B cell (primary cell): ENCODE measurements around the gene UCMA. TPM values are rescaled to one million over a fixed set of nuclear protein-coding genes. Genes with fewer than 3 reads are reported as not detected.
"Not testable (repeated sequence)": the region's sequence is repeated elsewhere in the genome, so short reads cannot be mapped to it uniquely, and the experiment has no call there.

ENCODE experiments used
- ATAC-seq: fragments of 200-7000 bp; cut with Tn5 transposase; one replicate; pipeline ENCODE4 v1.10.0; 2021; ENCODE audit warnings: low read depth, mild to moderate bottlenecking, moderate number of reproducible peaks, moderate library complexity
- CTCF ChIA-PET: fragments of 350-600 bp; sonication (Branson Sonifier 250); formaldehyde crosslinking; loops from one replicate; lab custom pipeline; 2021; ENCODE audit warnings: antibody characterized with exemption, inconsistent platforms; lab: Charles Lee
- POLR2A ChIA-PET: fragments of 350-600 bp; sonication (Branson Sonifier 250); formaldehyde crosslinking; loops from one replicate; lab custom pipeline; 2021; ENCODE audit warnings: antibody characterized with exemption; lab: Charles Lee
- DNase-seq: peaks from one replicate; pipeline ENCODE4 v3.0.0; 2013
- H2AFZ ChIP-seq: 2 replicates; pipeline ENCODE4 v1.6.1; 2012; ENCODE audit warnings: mild to moderate bottlenecking, low read depth, low read length; ENCODE audit not compliant: insufficient read depth, poor library complexity, severe bottlenecking
- H3K27ac ChIP-seq, 2 donors: 1 replicate in 1 of 2; 2 replicates in 1 of 2; pipeline ENCODE4 v1.5.1; 2012 to 2013; ENCODE audit warnings: low read length in 2 of 2, mild to moderate bottlenecking in 2 of 2, moderate library complexity in 1 of 2
- H3K27me3 ChIP-seq, 4 experiments: fragments of 200-600 bp in 1 of 4; sonication (generic) in 1 of 4; replicated peaks in 1 of 4; 1 replicate in 2 of 4; 2 replicates in 2 of 4; pipeline versions ENCODE4 v1.6.1 to v1.7.0; 2013 to 2016; ENCODE audit warnings: low read length in 3 of 4, mild to moderate bottlenecking in 2 of 4, mixed read lengths in 1 of 4, moderate library complexity in 1 of 4; ENCODE audit not compliant: insufficient read depth in 4 of 4, control insufficient read depth in 3 of 4; ENCODE audit errors: control extremely low read depth in 1 of 4
- H3K36me3 ChIP-seq, 2 experiments: replicated peaks in 1 of 2; 1 replicate in 1 of 2; 2 replicates in 1 of 2; pipeline versions ENCODE4 v1.6.1 to v1.7.1; 2013; ENCODE audit warnings: low read length in 1 of 2; ENCODE audit not compliant: insufficient read depth in 2 of 2, control insufficient read depth in 1 of 2; ENCODE audit errors: control extremely low read depth in 1 of 2, extremely low read depth in 1 of 2
- H3K4me1 ChIP-seq, 2 donors: fragments of 200-600 bp in 1 of 2; sonication (generic) in 1 of 2; 1 replicate in 1 of 2; 2 replicates in 1 of 2; pipeline versions ENCODE4 v1.5.1 to v1.6.1; 2013 to 2017; ENCODE audit warnings: low read length in 2 of 2; ENCODE audit not compliant: control insufficient read depth in 2 of 2, insufficient read depth in 2 of 2
- H3K4me2 ChIP-seq: replicated peaks from 2 replicates; pipeline ENCODE3; 2012; ENCODE audit warnings: mild to moderate bottlenecking, low read depth, low read length; ENCODE audit not compliant: poor library complexity, severe bottlenecking
- H3K4me3 ChIP-seq, 5 experiments: fragments of 200-600 bp in 1 of 5; sonication (generic) in 1 of 5; 1 replicate in 3 of 5; 2 replicates in 2 of 5; pipeline versions ENCODE4 v1.5.1 to v1.7.0; 2011 to 2016; ENCODE audit warnings: low read length in 4 of 5, mild to moderate bottlenecking in 4 of 5, low read depth in 2 of 5, control low read depth in 1 of 5, moderate library complexity in 1 of 5; ENCODE audit not compliant: insufficient read depth in 1 of 5; ENCODE audit errors: control extremely low read depth in 1 of 5, extremely low read depth in 1 of 5
- H3K79me2 ChIP-seq: fragments of 200-600 bp; sonication (generic); one replicate; pipeline ENCODE4 v1.6.0; 2016; ENCODE audit warnings: low read length; ENCODE audit not compliant: control insufficient read depth, insufficient read depth
- H3K9ac ChIP-seq: fragments of 200-600 bp; sonication (generic); 2 replicates; pipeline ENCODE4 v1.6.1; 2017; ENCODE audit warnings: mild to moderate bottlenecking, low read length, moderate library complexity
- H3K9me3 ChIP-seq, 3 donors: one replicate each; pipeline versions ENCODE4 v1.6.1 to v1.7.1; 2013; ENCODE audit warnings: low read length in 2 of 3; ENCODE audit not compliant: control insufficient read depth in 2 of 3, insufficient read depth in 1 of 3; ENCODE audit errors: control extremely low read depth in 1 of 3
- H4K20me1 ChIP-seq: 2 replicates; pipeline ENCODE4 v1.6.0; 2012; ENCODE audit warnings: mild to moderate bottlenecking, low read length; ENCODE audit not compliant: insufficient read depth, control insufficient read depth, poor library complexity, severe bottlenecking
- H3K27ac Mint-ChIP-seq: one replicate; pipeline ENCODE4 v1.8.0; 2021; ENCODE audit warnings: mixed read lengths
- H3K27me3 Mint-ChIP-seq: one replicate; pipeline ENCODE4 v1.8.0; 2021; ENCODE audit warnings: mixed read lengths
- H3K4me1 Mint-ChIP-seq: one replicate; pipeline ENCODE4 v1.8.0; 2021; ENCODE audit warnings: mixed read lengths
- H3K4me3 Mint-ChIP-seq: one replicate; pipeline ENCODE4 v1.8.0; 2021; ENCODE audit warnings: mixed read lengths
- H3K9me3 Mint-ChIP-seq: one replicate; pipeline ENCODE4 v1.8.0; 2022; ENCODE audit warnings: mixed read lengths; ENCODE audit not compliant: insufficient read depth
- EZH2 ChIP-seq: IDR thresholded peaks from 2 replicates; pipeline ENCODE4 v1.6.1; 2012; ENCODE audit warnings: borderline replicate concordance, low read depth, mild to moderate bottlenecking, moderate library complexity, low read length; ENCODE audit not compliant: insufficient read depth, poor library complexity, severe bottlenecking
- WGBS: methylation state at CpG from one replicate; pipeline ENCODE4 v1.1.5; 2013; ENCODE audit warnings: missing lambda C conversion rate; ENCODE audit not compliant: insufficient coverage; 5-methylcytosine and 5-hydroxymethylcytosine counted together
- intact Hi-C: fragments of 100-400 bp; cut with micrococcal nuclease; formaldehyde crosslinking; loops from one replicate; pipeline ENCODE4 v1.10.0; 2022
- polyA plus RNA-seq: library from polyadenylated mRNA; depleted of rRNA; stranded (reverse); fragments of >200 nt; gene quantifications from 2 replicates; pipeline ENCODE4 v1.2.3, GENCODE V29; 2012
- total RNA-seq, 2 donors: library from RNA; stranded (reverse); fragments of 120-200 nt in 1 of 2; gene quantifications; 1 replicate in 1 of 2; 2 replicates in 1 of 2; pipeline versions ENCODE4 v1.2.3 to v1.2.4, GENCODE V29; 2013 to 2022
- TF ChIP-seq, protein P1 (sequence below): fragments of 200-600 bp; IDR thresholded peaks from one replicate; pipeline ENCODE4 v1.8.0; 2022; ENCODE audit warnings: antibody characterized with exemption, mild to moderate bottlenecking

The UCMA gene
- total and polyA plus RNA-seq, 2 donors (not counting 1 experiment from before 2014, with no cell fraction given): not detected

DNA sequence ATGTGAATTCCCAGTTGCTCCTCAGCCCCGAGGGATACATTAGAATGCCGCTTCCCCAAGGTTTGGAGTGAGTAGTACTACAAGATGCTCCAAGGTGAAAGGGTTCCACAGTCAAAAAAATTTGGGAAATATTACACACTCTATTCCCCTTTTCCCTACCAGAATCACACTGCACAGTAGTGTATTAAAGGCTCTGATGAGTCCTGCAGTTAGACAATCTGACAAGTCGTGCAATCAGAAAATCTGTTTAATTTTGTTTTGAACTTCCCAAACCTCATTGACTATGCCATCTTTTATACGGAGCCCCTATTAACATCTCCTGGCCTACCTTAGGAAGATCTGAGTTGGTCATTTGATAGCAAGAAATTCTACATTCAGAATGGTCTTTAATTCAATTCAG lies 13.6 kb upstream of the UCMA start:
- no peak overlapping the region for H3K9ac ChIP-seq
- no peak overlapping the region for H3K4me3 ChIP-seq
- intact Hi-C loops: no loop called here
- no peaks in the 10 kb centered on the region for H4K20me1 ChIP-seq
- ATAC-seq (no peak), DNase-seq (no peak)
- POLR2A ChIA-PET: no interaction called here
- peaks cover 0 to 3% (median 0%) of the 10 kb centered on the region in 4 experiments for H3K27me3 ChIP-seq
- no peaks in the 10 kb centered on the region for H3K9me3 ChIP-seq
- no peak overlapping the region for H3K4me3 Mint-ChIP-seq
- no peak overlapping the region for H3K27ac ChIP-seq
- H3K79me2 ChIP-seq: no peaks in the 10 kb centered on the region
- H2AFZ ChIP-seq: no peak overlapping the region
- TF ChIP-seq, protein P1, sequence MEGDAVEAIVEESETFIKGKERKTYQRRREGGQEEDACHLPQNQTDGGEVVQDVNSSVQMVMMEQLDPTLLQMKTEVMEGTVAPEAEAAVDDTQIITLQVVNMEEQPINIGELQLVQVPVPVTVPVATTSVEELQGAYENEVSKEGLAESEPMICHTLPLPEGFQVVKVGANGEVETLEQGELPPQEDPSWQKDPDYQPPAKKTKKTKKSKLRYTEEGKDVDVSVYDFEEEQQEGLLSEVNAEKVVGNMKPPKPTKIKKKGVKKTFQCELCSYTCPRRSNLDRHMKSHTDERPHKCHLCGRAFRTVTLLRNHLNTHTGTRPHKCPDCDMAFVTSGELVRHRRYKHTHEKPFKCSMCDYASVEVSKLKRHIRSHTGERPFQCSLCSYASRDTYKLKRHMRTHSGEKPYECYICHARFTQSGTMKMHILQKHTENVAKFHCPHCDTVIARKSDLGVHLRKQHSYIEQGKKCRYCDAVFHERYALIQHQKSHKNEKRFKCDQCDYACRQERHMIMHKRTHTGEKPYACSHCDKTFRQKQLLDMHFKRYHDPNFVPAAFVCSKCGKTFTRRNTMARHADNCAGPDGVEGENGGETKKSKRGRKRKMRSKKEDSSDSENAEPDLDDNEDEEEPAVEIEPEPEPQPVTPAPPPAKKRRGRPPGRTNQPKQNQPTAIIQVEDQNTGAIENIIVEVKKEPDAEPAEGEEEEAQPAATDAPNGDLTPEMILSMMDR: no peak
- TF ChIP-seq EZH2: no peak
- H3K9me3 Mint-ChIP-seq: no peaks in the 10 kb centered on the region
- H3K4me2 ChIP-seq: no peak overlapping the region
- CTCF ChIA-PET: no interaction called here
- WGBS: no CpG with 5 or more reads among the region's 4 CpGs
- H3K27ac Mint-ChIP-seq: no peak overlapping the region
- no peaks in the 10 kb centered on the region for H3K4me1 ChIP-seq
- H3K36me3 ChIP-seq: no peaks in the 10 kb centered on the region
- peaks cover 5% of the 10 kb centered on the region for H3K27me3 Mint-ChIP-seq
- no peaks in the 10 kb centered on the region for H3K4me1 Mint-ChIP-seq

DNA sequence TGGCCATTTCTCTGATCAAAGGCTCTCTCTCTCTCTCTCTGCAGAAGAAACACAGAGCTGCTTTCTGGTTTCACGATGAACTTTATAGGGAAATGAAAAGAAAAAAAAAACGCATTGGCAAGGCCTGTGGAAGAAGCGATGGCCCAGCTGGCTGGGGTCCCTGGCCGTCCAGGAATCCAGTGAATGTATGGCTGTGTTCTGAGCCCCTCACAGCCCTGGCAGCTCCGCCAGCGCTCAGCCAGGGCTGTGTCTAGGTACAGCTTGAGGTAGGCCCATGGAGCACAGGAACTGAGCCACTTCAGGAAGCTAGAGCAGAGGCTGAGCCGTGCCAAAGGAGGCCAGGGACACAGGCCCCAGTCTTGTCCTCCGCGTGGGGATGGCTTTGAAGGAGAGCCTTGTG lies 13.1 kb upstream of the UCMA start:
- POLR2A ChIA-PET: no interaction called here

DNA sequence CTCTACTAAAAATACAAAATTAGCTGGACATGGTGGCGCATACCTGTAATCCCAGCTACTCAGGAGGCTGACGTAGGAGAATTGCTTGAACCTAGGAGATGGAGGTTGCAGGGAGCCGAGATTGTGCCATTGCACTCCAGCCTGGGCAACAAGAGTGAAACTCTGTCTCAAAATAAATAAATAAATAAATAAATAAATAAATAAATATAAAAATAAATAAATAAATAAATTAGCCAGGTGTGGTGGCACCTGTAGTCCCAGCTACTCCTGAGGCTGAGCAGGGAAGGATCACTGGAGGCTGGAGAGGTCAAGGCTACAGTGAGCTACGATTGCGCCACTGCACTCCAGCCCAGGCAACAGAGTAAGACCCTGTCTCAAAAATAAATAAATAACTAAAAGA lies 8.1 kb upstream of the UCMA start:
- intact Hi-C loops, H3K4me3 ChIP-seq, CTCF ChIA-PET, H3K4me3 Mint-ChIP-seq, H3K27ac ChIP-seq, H3K9ac ChIP-seq, POLR2A ChIA-PET, H3K4me1 Mint-ChIP-seq, ATAC-seq, H3K4me1 ChIP-seq, H3K27me3 Mint-ChIP-seq, H4K20me1 ChIP-seq, H3K27ac Mint-ChIP-seq, H3K27me3 ChIP-seq, H3K9me3 Mint-ChIP-seq, H3K36me3 ChIP-seq, H3K79me2 ChIP-seq, H3K4me2 ChIP-seq, H3K9me3 ChIP-seq, DNase-seq, H2AFZ ChIP-seq: not testable (repeated sequence)
- no CpG with 5 or more reads among the region's 5 CpGs for WGBS

More for the DNA sequence above, 13.1 kb upstream of the UCMA start:
- no peaks in the 10 kb centered on the region for H4K20me1 ChIP-seq
- no peak for ATAC-seq
- H3K36me3 ChIP-seq: no peaks in the 10 kb centered on the region
- Mint-ChIP-seq H3K9me3 (no peaks in the 10 kb centered on the region), H3K4me1 (no peaks in the 10 kb centered on the region), H3K27me3 (peaks cover 5% of the 10 kb centered on the region), H3K4me3 (no peak overlapping the region), H3K27ac (no peak overlapping the region)
- H3K79me2 ChIP-seq: no peaks in the 10 kb centered on the region
- CTCF ChIA-PET: no interaction called here
- H3K9me3 ChIP-seq: no peaks in the 10 kb centered on the region
- no peak overlapping the region for H3K9ac ChIP-seq
- intact Hi-C loops: no loop called here
- no peak overlapping the region for H3K4me2 ChIP-seq
- no peak for DNase-seq
- no peak overlapping the region for H3K4me3 ChIP-seq
- peaks cover 0 to 3% (median 0%) of the 10 kb centered on the region in 4 experiments for H3K27me3 ChIP-seq
- TF ChIP-seq EZH2: no peak
- TF ChIP-seq, protein P1: no peak
- no peaks in the 10 kb centered on the region for H3K4me1 ChIP-seq
- no peak overlapping the region for H3K27ac ChIP-seq
- 92% methylated on average over 9 of the region's 9 CpGs for WGBS
- no peak overlapping the region for H2AFZ ChIP-seq
